Astrocyte (in vitro differentiated cells and primary cell): Measurements from ENCODE around the gene MMAB. TPM values are rescaled to one million over a fixed set of nuclear protein-coding genes. Genes with fewer than 3 reads are reported as not detected.
A peak's percentile ranks its signal among the peaks of the same experiment; 100 is the strongest.

ENCODE experiments used
- DNase-seq: peaks from one replicate; pipeline ENCODE4 v3.0.0-alpha.2; 2010; ENCODE audit warnings: low read depth
- FAIRE-seq: peaks from 2 replicates; lab custom pipeline; 2011; peaks lifted over from hg19 to GRCh38; lab: Jason Lieb, UNC
- H2AFZ ChIP-seq: 2 replicates; pipeline ENCODE4 v1.6.0; 2012; ENCODE audit warnings: low read depth, low read length, inconsistent platforms
- H3K27ac ChIP-seq: 2 replicates; pipeline ENCODE4 v1.5.1; 2011; ENCODE audit warnings: low read depth, low read length, inconsistent platforms
- H3K27me3 ChIP-seq: 2 replicates; pipeline ENCODE4 v1.6.0; 2011; ENCODE audit warnings: low read length, inconsistent platforms; ENCODE audit not compliant: insufficient read depth
- H3K36me3 ChIP-seq: 2 replicates; pipeline ENCODE4 v1.5.1; 2011; ENCODE audit warnings: low read length, inconsistent platforms; ENCODE audit not compliant: insufficient read depth
- H3K4me1 ChIP-seq: 2 replicates; pipeline ENCODE4 v1.5.1; 2011; ENCODE audit warnings: low read length, inconsistent platforms; ENCODE audit not compliant: insufficient read depth
- H3K4me2 ChIP-seq: 2 replicates; pipeline ENCODE4 v1.6.0; 2012; ENCODE audit warnings: low read length, inconsistent platforms
- H3K4me3 ChIP-seq: 2 replicates; pipeline ENCODE4 v1.5.1; 2011; ENCODE audit warnings: low read depth, mild to moderate bottlenecking, low read length, inconsistent platforms; ENCODE audit not compliant: insufficient read depth
- H3K79me2 ChIP-seq: 2 replicates; pipeline ENCODE4 v1.6.0; 2012; ENCODE audit warnings: mild to moderate bottlenecking, low read length, inconsistent platforms; ENCODE audit not compliant: insufficient read depth
- H3K9ac ChIP-seq: 2 replicates; pipeline ENCODE4 v1.6.0; 2012; ENCODE audit warnings: mild to moderate bottlenecking, low read length, inconsistent platforms
- H3K9me3 ChIP-seq: 2 replicates; pipeline ENCODE4 v1.5.1; 2012; ENCODE audit warnings: low read depth, mild to moderate bottlenecking, low read length, inconsistent platforms; ENCODE audit not compliant: insufficient read depth
- H4K20me1 ChIP-seq: 2 replicates; pipeline ENCODE4 v1.6.0; 2012; ENCODE audit warnings: low read length, inconsistent platforms; ENCODE audit not compliant: insufficient read depth
- H3K27ac Mint-ChIP-seq: one replicate; pipeline ENCODE4 v1.8.0; 2021; ENCODE audit warnings: mild to moderate bottlenecking, mixed read lengths; ENCODE audit not compliant: unreplicated experiment
- H3K27me3 Mint-ChIP-seq: one replicate; pipeline ENCODE4 v1.8.0; 2021; ENCODE audit warnings: low read depth, mixed read lengths; ENCODE audit not compliant: unreplicated experiment
- H3K36me3 Mint-ChIP-seq: one replicate; pipeline ENCODE4 v1.8.0; 2021; ENCODE audit warnings: low read depth, mixed read lengths; ENCODE audit not compliant: unreplicated experiment
- H3K4me1 Mint-ChIP-seq: one replicate; pipeline ENCODE4 v1.8.0; 2021; ENCODE audit warnings: low read depth, mixed read lengths; ENCODE audit not compliant: unreplicated experiment
- H3K4me3 Mint-ChIP-seq: one replicate; pipeline ENCODE4 v1.8.0; 2021; ENCODE audit warnings: mild to moderate bottlenecking, moderate library complexity, mixed read lengths; ENCODE audit not compliant: unreplicated experiment
- H3K9me3 Mint-ChIP-seq: one replicate; pipeline ENCODE4 v1.8.0; 2021; ENCODE audit warnings: mild to moderate bottlenecking, mixed read lengths; ENCODE audit not compliant: unreplicated experiment
- CTCF ChIP-seq: IDR thresholded peaks from 2 replicates; pipeline ENCODE4 v1.5.1; 2011; ENCODE audit warnings: low read depth, mild to moderate bottlenecking, inconsistent platforms, low read length, moderate library complexity; ENCODE audit not compliant: insufficient read depth
- EZH2 ChIP-seq: IDR thresholded peaks from 2 replicates; pipeline ENCODE4 v1.6.1; 2012; ENCODE audit warnings: mild to moderate bottlenecking, low read length, inconsistent platforms; ENCODE audit not compliant: insufficient read depth
- total RNA-seq: library from RNA; stranded (reverse); gene quantifications from 2 replicates; pipeline ENCODE4 v1.2.1, GENCODE V29; 2021

MMAB gene
- total RNA-seq, 1 donor from 2014 or later: 17.8 TPM

- Histone ChIP-seq H3K9ac (no peak overlapping the region), H3K9me3 (no peaks in the 10 kb centered on the region), H3K4me2 (peak overlapping the region; percentile 19), H3K27ac (no peak overlapping the region), H3K4me1 (peaks cover 19% of the 10 kb centered on the region), H4K20me1 (no peaks in the 10 kb centered on the region), H3K36me3 (no peaks in the 10 kb centered on the region), H3K27me3 (peaks cover 2% of the 10 kb centered on the region), H3K79me2 (no peaks in the 10 kb centered on the region), H2AFZ (peak overlapping the region; percentile 42), H3K4me3 (no peak overlapping the region)
- Mint-ChIP-seq H3K4me1 (peaks cover 13% of the 10 kb centered on the region), H3K4me3 (no peak overlapping the region), H3K9me3 (no peaks in the 10 kb centered on the region), H3K36me3 (peaks cover 4% of the 10 kb centered on the region), H3K27me3 (peaks cover 32% of the 10 kb centered on the region), H3K27ac (no peak overlapping the region)
- FAIRE-seq (no peak), DNase-seq (peak; percentile 12)
- TF ChIP-seq EZH2 (no peak), CTCF (no peak)
Measured at GRCh38 chr12:109544955-109545531, 28.3 kb downstream of the MMAB start.

GRCh38 chr12:109542876-109543275, 30.4 kb downstream of the MMAB start:
- Mint-ChIP-seq H3K36me3 (peaks cover 4% of the 10 kb centered on the region), H3K4me3 (no peak overlapping the region), H3K27ac (no peak overlapping the region), H3K9me3 (no peaks in the 10 kb centered on the region), H3K4me1 (peaks cover 18% of the 10 kb centered on the region), H3K27me3 (peaks cover 24% of the 10 kb centered on the region)
- Histone ChIP-seq H3K27ac (no peak overlapping the region), H3K4me2 (no peak overlapping the region), H2AFZ (no peak overlapping the region), H3K9ac (no peak overlapping the region), H3K27me3 (no peaks in the 10 kb centered on the region), H3K4me1 (peaks cover 37% of the 10 kb centered on the region), H3K79me2 (no peaks in the 10 kb centered on the region), H3K4me3 (no peak overlapping the region), H4K20me1 (no peaks in the 10 kb centered on the region), H3K9me3 (no peaks in the 10 kb centered on the region), H3K36me3 (no peaks in the 10 kb centered on the region)
- no peak for DNase-seq
- FAIRE-seq: no peak
- TF ChIP-seq EZH2 (no peak), CTCF (no peak)

- Histone ChIP-seq H3K9ac (no peak overlapping the region), H4K20me1 (no peaks in the 10 kb centered on the region), H3K4me1 (peaks cover 37% of the 10 kb centered on the region), H3K27me3 (no peaks in the 10 kb centered on the region), H3K4me2 (peak overlapping the region; percentile 47), H3K36me3 (no peaks in the 10 kb centered on the region), H3K27ac (no peak overlapping the region), H3K79me2 (no peaks in the 10 kb centered on the region), H2AFZ (no peak overlapping the region), H3K9me3 (no peaks in the 10 kb centered on the region), H3K4me3 (no peak overlapping the region)
- FAIRE-seq: no peak
- peaks cover 16% of the 10 kb centered on the region for H3K27me3 Mint-ChIP-seq
- peaks cover 18% of the 10 kb centered on the region for H3K4me1 Mint-ChIP-seq
- peak; percentile 70 for DNase-seq
- peak overlapping the region; percentile 34 for H3K27ac Mint-ChIP-seq
- no peak for TF ChIP-seq CTCF
- no peak for TF ChIP-seq EZH2
- peaks cover 4% of the 10 kb centered on the region for H3K36me3 Mint-ChIP-seq
- no peaks in the 10 kb centered on the region for H3K9me3 Mint-ChIP-seq
- no peak overlapping the region for H3K4me3 Mint-ChIP-seq
Measured at GRCh38 chr12:109542014-109542413, 31.3 kb downstream of the MMAB start.
